Testis (tissue), 3 donors: ENCODE measurements around the gene RHOA. TPM values are rescaled to one million over a fixed set of nuclear protein-coding genes. Genes with fewer than 3 reads are reported as not detected.
A peak's percentile ranks its signal among the peaks of the same experiment; 100 is the strongest.

Experiments used
- DNase-seq: peaks from one replicate; pipeline ENCODE4 v3.0.0-alpha.2; 2019
- H3K27ac ChIP-seq, 2 donors: fragments of 200-600 bp; sonication (generic); one replicate each; pipeline ENCODE4 v1.5.1; 2019
- H3K27me3 ChIP-seq: fragments of 200-600 bp; sonication (generic); one replicate; pipeline ENCODE4 v1.5.1; 2019
- H3K36me3 ChIP-seq: fragments of 200-600 bp; sonication (generic); one replicate; pipeline ENCODE4 v1.5.1; 2017; ENCODE audit warnings: low read depth; ENCODE audit errors: missing control alignments
- H3K4me1 ChIP-seq: fragments of 200-600 bp; sonication (generic); one replicate; pipeline ENCODE4 v1.5.1; 2019
- H3K4me3 ChIP-seq, 2 donors: fragments of 200-600 bp; sonication (generic); one replicate each; pipeline ENCODE4 v1.5.1; 2017 to 2019
- H3K9me3 ChIP-seq: fragments of 200-600 bp; sonication (generic); one replicate; pipeline ENCODE4 v1.5.1; 2017
- CTCF ChIP-seq, 3 experiments: fragments of 450-650 bp in 2 of 3; fragments of 200-600 bp in 1 of 3; sonication (generic) in 1 of 3; IDR thresholded peaks; one replicate each; pipeline ENCODE4 v1.5.1; 2016 to 2019; ENCODE audit warnings: antibody characterized with exemption in 3 of 3, mild to moderate bottlenecking in 2 of 3, moderate library complexity in 1 of 3
- POLR2A ChIP-seq: fragments of 450-650 bp; IDR thresholded peaks from one replicate; pipeline ENCODE4 v1.6.1; 2017; ENCODE audit warnings: antibody characterized with exemption, mild to moderate bottlenecking, moderate library complexity
- WGBS, 2 donors: methylation state at CpG; one replicate each; pipeline ENCODE4 v1.1.5; 2018; 5-methylcytosine and 5-hydroxymethylcytosine counted together
- intact Hi-C: fragments of 100-400 bp; cut with DNase I; formaldehyde crosslinking; loops from one replicate; pipeline ENCODE4 v1.15.1; 2023; ENCODE audit warnings: low total_unique reads
- polyA plus RNA-seq: library from polyadenylated mRNA; stranded (reverse); fragments of 350-450 nt; fragmentation: Illumina TruSeq; extraction: RNeasy Lipid Tissue Mini Kit (QIAGEN cat#74804); gene quantifications from one replicate; pipeline ENCODE4 v1.2.3, GENCODE V29; 2014; ENCODE audit warnings: low read depth, low replicate concordance; ENCODE audit not compliant: insufficient read depth
- total RNA-seq, 2 donors: library from RNA; depleted of rRNA; stranded (reverse); fragments of >200 nt; gene quantifications; one replicate each; pipeline ENCODE4 v1.2.3, GENCODE V29; 2016

RHOA gene
- total and polyA plus RNA-seq, 3 donors from 2014 or later: 207 to 331 (median 252) TPM

- Histone ChIP-seq H3K27ac (no peak overlapping the region), H3K4me1 (peaks cover 22% of the 10 kb centered on the region), H3K27me3 (no peaks in the 10 kb centered on the region), H3K36me3 (no peaks in the 10 kb centered on the region), H3K9me3 (no peaks in the 10 kb centered on the region), H3K4me3 (no peak overlapping the region)
- TF ChIP-seq CTCF (IDR thresholded peaks at IDR 0.05) (no peak), POLR2A (no peak)
- WGBS, 2 donors: 90 to 94% methylated on average over 2 of the region's 2 CpGs
- intact Hi-C loops: no loop called here
- no peak for DNase-seq
Measured at GRCh38 chr3:49414753-49415152, 3.0 kb upstream of the RHOA start.

GRCh38 chr3:49413338-49413734 is 1.6 kb upstream of the RHOA start:
- TF ChIP-seq CTCF (IDR thresholded peaks at IDR 0.05) (no peak), POLR2A (no peak)
- Histone ChIP-seq H3K36me3 (no peaks in the 10 kb centered on the region), H3K4me1 (peaks cover 33% of the 10 kb centered on the region), H3K27ac (no peak overlapping the region), H3K4me3 (peak overlapping the region in 1 of 2 donors; percentile 92), H3K27me3 (no peaks in the 10 kb centered on the region), H3K9me3 (no peaks in the 10 kb centered on the region)
- no peak for DNase-seq
- intact Hi-C loops: no loop called here
- whole genome bisulfite sequencing, 2 donors: 64 to 70% methylated on average over 6 of the region's 6 CpGs

- intact Hi-C loops: no loop called here
- Histone ChIP-seq H3K4me3 (peak overlapping the region; percentile 79 to 92), H3K36me3 (no peaks in the 10 kb centered on the region), H3K4me1 (peaks cover 34% of the 10 kb centered on the region), H3K9me3 (no peaks in the 10 kb centered on the region), H3K27me3 (no peaks in the 10 kb centered on the region), H3K27ac (peak overlapping the region; percentile 87 to 89)
- 14 to 17% methylated on average over 5 to 16 of the region's 16 CpGs for WGBS, 2 donors
- DNase-seq: no peak
- TF ChIP-seq POLR2A (no peak), CTCF (IDR thresholded peaks at IDR 0.05) (no peak)
Measured at GRCh38 chr3:49412632-49413337, 1.0 kb upstream of the RHOA start.

- no peaks in the 10 kb centered on the region for H3K36me3 ChIP-seq
- TF ChIP-seq CTCF (IDR thresholded peaks at IDR 0.05) (no peak), POLR2A (no peak)
- no peaks in the 10 kb centered on the region for H3K27me3 ChIP-seq
- H3K9me3 ChIP-seq: no peaks in the 10 kb centered on the region
- 0% methylated on average over 3 to 17 of the region's 59 CpGs for WGBS, 2 donors
- H3K4me3 ChIP-seq: peak overlapping the region; percentile 92 to 98
- H3K4me1 ChIP-seq: peaks cover 40% of the 10 kb centered on the region
- H3K27ac ChIP-seq: peak overlapping the region; percentile 90 to 98
- peak; percentile 46 for DNase-seq
- intact Hi-C loops: no loop called here
Measured at GRCh38 chr3:49411535-49411967, 225 bp downstream of the RHOA start.
